GM12878 (cell line): ENCODE data around the gene SMARCD1. TPM values are rescaled to one million over a fixed set of nuclear protein-coding genes. Genes with fewer than 3 reads are reported as not detected.

ENCODE experiments used
- ATAC-seq: fragments of 200-7000 bp; cut with Tn5 transposase; 3 replicates; pipeline ENCODE4 v1.9.1; 2020; ENCODE audit warnings: mild to moderate bottlenecking, moderate library complexity
- BruUV-seq: library from RNA; stranded (reverse); fragments of 400-500 nt; replicated peaks from 2 replicates; lab custom pipeline; 2021; lab: Mats Ljungman, UMichigan
- CTCF ChIA-PET: fragments of 300-600 bp; sonication (Branson Sonifier 250); formaldehyde crosslinking; extraction: SDS; loops from one replicate; lab custom pipeline; 2021; ENCODE audit warnings: inconsistent platforms; lab: Yijun Ruan, JAX
- POLR2A ChIA-PET: fragments of 350-600 bp; formaldehyde crosslinking; extraction: SDS; loops from one replicate; lab custom pipeline; 2021; ENCODE audit warnings: inconsistent platforms; lab: Charles Lee
- RAD21 ChIA-PET: fragments of 300-600 bp; sonication (Branson Sonifier 250); formaldehyde crosslinking; loops from one replicate; lab custom pipeline; 2023; ENCODE audit warnings: antibody characterized with exemption; ENCODE audit not compliant: unreplicated experiment; lab: Charles Lee
- SMC1A ChIA-PET: fragments of 300-600 bp; sonication (Branson Sonifier 250); formaldehyde crosslinking; loops from one replicate; lab custom pipeline; 2023; ENCODE audit not compliant: unreplicated experiment, uncharacterized antibody; lab: Charles Lee
- DNase-seq: peaks from one replicate; pipeline ENCODE4 v3.0.0-alpha.2; 2011; ENCODE audit warnings: low read depth, low spot score
- FAIRE-seq: peaks from 3 replicates; lab custom pipeline; 2011; peaks lifted over from hg19 to GRCh38; lab: Jason Lieb, UNC
- H2AFZ ChIP-seq: 2 replicates; pipeline ENCODE4 v1.6.0; 2011; ENCODE audit warnings: low read depth, low read length, control low read depth; ENCODE audit not compliant: control insufficient read depth
- H3K27ac ChIP-seq: 2 replicates; pipeline ENCODE4 v1.5.1; 2011; ENCODE audit warnings: control low read depth; ENCODE audit not compliant: control insufficient read depth, insufficient read depth
- H3K27me3 ChIP-seq, 2 experiments: replicated peaks in 1 of 2; 2 replicates each; pipeline versions ENCODE4 v1.6.0 to v1.6.1; 2011; ENCODE audit warnings: low read length in 1 of 2; ENCODE audit not compliant: control insufficient read depth in 2 of 2, insufficient read depth in 2 of 2
- H3K36me3 ChIP-seq, 2 experiments: 2 replicates each; pipeline ENCODE4 v1.5.1; 2011; ENCODE audit warnings: low read length in 1 of 2; ENCODE audit not compliant: control insufficient read depth in 2 of 2, insufficient read depth in 2 of 2
- H3K4me1 ChIP-seq: 2 replicates; pipeline ENCODE4 v1.6.1; 2011; ENCODE audit warnings: mild to moderate bottlenecking, low read length, moderate library complexity, mixed read lengths; ENCODE audit not compliant: control insufficient read depth, insufficient read depth
- H3K4me2 ChIP-seq: 2 replicates; pipeline ENCODE4 v1.6.0; 2011; ENCODE audit warnings: control low read depth; ENCODE audit not compliant: control insufficient read depth, insufficient read depth
- H3K4me3 ChIP-seq: fragments of 200-600 bp; sonication (generic); 2 replicates; pipeline ENCODE4 v1.5.1; 2016
- H3K79me2 ChIP-seq: 2 replicates; pipeline ENCODE4 v1.6.0; 2011; ENCODE audit warnings: low read length; ENCODE audit not compliant: control insufficient read depth, insufficient read depth
- H3K9ac ChIP-seq: 2 replicates; pipeline ENCODE4 v1.8.0; 2011; ENCODE audit warnings: low read length, control low read depth, mixed read lengths; ENCODE audit not compliant: control insufficient read depth, insufficient read depth
- H3K9me3 ChIP-seq: replicated peaks from 3 replicates; pipeline ENCODE4 v1.5.1; 2011; ENCODE audit warnings: mild to moderate bottlenecking, low read length; ENCODE audit not compliant: control insufficient read depth, insufficient read depth
- H4K20me1 ChIP-seq: 2 replicates; pipeline ENCODE4 v1.6.0; 2011; ENCODE audit not compliant: control insufficient read depth, insufficient read depth
- BMI1 ChIP-seq: fragments of 450-650 bp; IDR thresholded peaks from 2 replicates; pipeline ENCODE4 v1.6.1; 2016; ENCODE audit warnings: mild to moderate bottlenecking, moderate library complexity, borderline replicate concordance
- CBX3 ChIP-seq: fragments of 200-600 bp; sonication (generic); IDR thresholded peaks from 2 replicates; pipeline ENCODE4 v1.6.1; 2016; ENCODE audit warnings: low read depth, borderline replicate concordance
- MTA3 ChIP-seq: IDR thresholded peaks from 2 replicates; pipeline ENCODE4 v1.6.1; 2012; ENCODE audit warnings: low read length, inconsistent platforms, borderline replicate concordance
- WGBS: methylation state at CpG from one replicate; pipeline ENCODE4 v1.1.6; 2016; ENCODE audit warnings: low lambda C conversion rate; ENCODE audit not compliant: insufficient replicate concordance, insufficient coverage; ENCODE audit errors: missing lambda C conversion rate; 5-methylcytosine and 5-hydroxymethylcytosine counted together
- in situ Hi-C: fragments of 300-500 bp; cut with MboI; formaldehyde crosslinking; loops from 9 replicates; pipeline ENCODE4 v1.14.3; 2018; ENCODE audit warnings: mixed read lengths
- intact Hi-C: fragments of 100-400 bp; cut with micrococcal nuclease; formaldehyde crosslinking; loops from one replicate; pipeline ENCODE4 v1.14.2; 2022; ENCODE audit not compliant: unreplicated experiment
- polyA plus RNA-seq, 11 experiments: library from polyadenylated mRNA; depleted of rRNA in 4 of 11; unstranded in 6 of 11; stranded (reverse) in 5 of 11; fragments of >200 nt; fragmentation: Nextera tagmentation in 4 of 11; fragmentation: Illumina TruSeq in 1 of 11; extraction: Ambion mirVana in 4 of 11; extraction: Trizol in 1 of 11; gene quantifications; 1 replicate in 1 of 11; 2 replicates in 10 of 11; pipeline versions ENCODE4 v1.2.1 to v1.2.3, GENCODE V29; 2011 to 2016; ENCODE audit warnings: inconsistent platforms in 2 of 11, missing spikeins in 2 of 11, low read depth in 1 of 11
- total RNA-seq, 4 experiments: library from RNA; depleted of rRNA in 3 of 4; stranded (reverse); fragments of >200 nt in 3 of 4; fragmentation: Illumina TruSeq in 1 of 4; extraction: Trizol in 1 of 4; gene quantifications; 2 replicates each; pipeline versions ENCODE4 v1.2.1 to v1.2.3, GENCODE V29; 2013 to 2021
- TF ChIP-seq, protein P1 (sequence below): fragments of 450-650 bp; conservative IDR thresholded peaks from 2 replicates; pipeline ENCODE4 v1.6.1; 2017; ENCODE audit warnings: mild to moderate bottlenecking, moderate library complexity

The SMARCD1 gene
- total and polyA plus RNA-seq, 10 of the 15 experiments (the other 5 are each of a cell fraction or from before 2014, with no cell fraction given), result 1.4 to 92.4 (median 58.9) TPM

DNA sequence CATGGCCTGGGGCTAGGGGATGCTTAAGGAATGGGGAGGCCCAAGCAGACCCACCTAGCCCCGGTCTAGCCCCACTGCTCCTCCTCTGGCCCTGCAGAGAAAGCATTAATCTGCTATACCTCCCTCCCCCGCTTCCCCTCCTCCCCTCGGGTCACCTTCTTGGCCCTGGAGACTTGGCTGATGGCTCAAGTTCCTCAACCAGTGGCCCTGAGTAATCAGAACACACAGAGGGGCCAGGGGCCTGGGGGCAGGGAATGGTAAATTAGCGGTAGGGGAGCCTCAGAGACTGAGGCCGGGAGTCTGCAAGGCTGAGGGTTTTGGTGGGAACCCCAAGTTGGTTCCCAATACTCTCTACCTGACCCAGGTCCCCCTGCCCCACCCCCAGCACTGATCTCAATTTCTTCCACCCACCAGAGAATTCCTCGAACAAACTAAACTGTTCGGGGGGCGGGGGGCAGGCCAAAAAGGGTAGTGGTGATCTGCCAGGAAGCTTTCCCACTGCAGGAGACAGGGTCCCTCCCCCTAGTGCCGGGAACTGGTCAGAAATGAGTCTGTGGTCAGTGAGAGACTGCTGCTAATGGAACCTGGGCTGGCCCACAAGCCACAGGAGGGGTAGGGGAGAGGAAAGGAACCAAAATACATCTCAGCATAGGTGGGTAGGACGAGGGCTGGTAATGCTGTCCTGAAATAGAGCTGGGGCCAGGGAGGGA is 12.8 kb upstream of the SMARCD1 start:
- intact Hi-C loops, result loop anchor here (5.0 to 10.0 kb wide), 2 partner anchors 205 to 332 kb away; partner anchors contain the start of gene LARP4
- WGBS, result 30% methylated on average over 10 of the region's 10 CpGs
- Histone ChIP-seq H3K9me3 (no peaks in the 10 kb centered on the region), H3K9ac (no peak overlapping the region), H3K4me2 (no peak overlapping the region), H3K79me2 (no peaks in the 10 kb centered on the region), H3K36me3 (no peaks in the 10 kb centered on the region), H3K4me1 (no peaks in the 10 kb centered on the region; the same call in 1 of the 2 replicates), H3K27me3 (no peaks in the 10 kb centered on the region), H3K27ac (no peak overlapping the region)
- in situ Hi-C loops, result no loop called here
- DNase-seq (no peak), FAIRE-seq (no peak), ATAC-seq (no peak)
- ChIA-PET POLR2A (interaction anchor here (0.5 kb wide), 1 partner anchor 23 kb away, joined by 3 read pairs; no protein-coding TSS in a partner anchor), RAD21 (interaction anchor here (1.2 kb wide), 1 partner anchor 95 kb away, joined by 3 read pairs; the partner anchor contains the start of gene CERS5), CTCF (interaction anchor here (0.6 to 5.3 kb wide), 4 partner anchors 33 to 104 kb away, joined by 3 to 50 read pairs (median 4); no protein-coding TSS in a partner anchor), SMC1A (no interaction called here)
- no TSS peak for BruUV-seq
- TF ChIP-seq MTA3 (no peak), BMI1 (no peak), CBX3 (no peak)
- TF ChIP-seq, protein P1, sequence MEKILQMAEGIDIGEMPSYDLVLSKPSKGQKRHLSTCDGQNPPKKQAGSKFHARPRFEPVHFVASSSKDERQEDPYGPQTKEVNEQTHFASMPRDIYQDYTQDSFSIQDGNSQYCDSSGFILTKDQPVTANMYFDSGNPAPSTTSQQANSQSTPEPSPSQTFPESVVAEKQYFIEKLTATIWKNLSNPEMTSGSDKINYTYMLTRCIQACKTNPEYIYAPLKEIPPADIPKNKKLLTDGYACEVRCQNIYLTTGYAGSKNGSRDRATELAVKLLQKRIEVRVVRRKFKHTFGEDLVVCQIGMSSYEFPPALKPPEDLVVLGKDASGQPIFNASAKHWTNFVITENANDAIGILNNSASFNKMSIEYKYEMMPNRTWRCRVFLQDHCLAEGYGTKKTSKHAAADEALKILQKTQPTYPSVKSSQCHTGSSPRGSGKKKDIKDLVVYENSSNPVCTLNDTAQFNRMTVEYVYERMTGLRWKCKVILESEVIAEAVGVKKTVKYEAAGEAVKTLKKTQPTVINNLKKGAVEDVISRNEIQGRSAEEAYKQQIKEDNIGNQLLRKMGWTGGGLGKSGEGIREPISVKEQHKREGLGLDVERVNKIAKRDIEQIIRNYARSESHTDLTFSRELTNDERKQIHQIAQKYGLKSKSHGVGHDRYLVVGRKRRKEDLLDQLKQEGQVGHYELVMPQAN, result no peak
- TF ChIP-seq, all 136 proteins: peak for 0
- Histone ChIP-seq H2AFZ (no peak overlapping the region), H4K20me1 (no peaks in the 10 kb centered on the region), H3K4me3 (no peak overlapping the region)
